Panc1 (cell line): ENCODE measurements around the gene TRPV6. TPM values are rescaled to one million over a fixed set of nuclear protein-coding genes. Genes with fewer than 3 reads are reported as not detected.

ENCODE experiments used
- ATAC-seq: fragments of 200-7000 bp; cut with Tn5 transposase; 2 replicates; pipeline ENCODE4 v1.9.1; 2020; ENCODE audit warnings: mild to moderate bottlenecking, moderate library complexity
- BruUV-seq: library from RNA; stranded (reverse); fragments of 400-500 nt; replicated peaks from 2 replicates; lab custom pipeline; 2021; lab: Mats Ljungman, UMichigan
- CTCF ChIA-PET: fragments of 300-600 bp; sonication (Branson Sonifier 250); formaldehyde crosslinking; loops from one replicate; lab custom pipeline; 2022; ENCODE audit warnings: antibody characterized with exemption; lab: Charles Lee
- POLR2A ChIA-PET: fragments of 300-600 bp; sonication (Branson Sonifier 250); formaldehyde crosslinking; loops from one replicate; lab custom pipeline; 2022; ENCODE audit warnings: antibody characterized with exemption; lab: Charles Lee
- DNase-seq: peaks from one replicate; pipeline ENCODE4 v3.0.0-alpha.2; 2010; ENCODE audit warnings: low read depth, low spot score
- H3K27ac ChIP-seq: 2 replicates; pipeline ENCODE4 v1.5.1; 2011; ENCODE audit warnings: mild to moderate bottlenecking, low read length, inconsistent platforms
- H3K27me3 ChIP-seq: fragments of 200-500 bp; sonication (Bioruptor generic); 2 replicates; pipeline ENCODE4 v1.6.0; 2014; ENCODE audit warnings: low read length, inconsistent platforms; ENCODE audit not compliant: control insufficient read depth, insufficient read depth
- H3K36me3 ChIP-seq: fragments of 200-500 bp; sonication (Bioruptor generic); 2 replicates; pipeline ENCODE4 v1.5.1; 2014; ENCODE audit warnings: inconsistent platforms, mild to moderate bottlenecking, low read length, moderate library complexity; ENCODE audit not compliant: control insufficient read depth, insufficient read depth
- H3K4me1 ChIP-seq: 2 replicates; pipeline ENCODE4 v1.5.1; 2011; ENCODE audit warnings: inconsistent platforms, mild to moderate bottlenecking, low read length, moderate library complexity; ENCODE audit not compliant: control insufficient read depth, insufficient read depth
- H3K4me3 ChIP-seq, 2 experiments: 2 replicates each; pipeline ENCODE4 v1.5.1; 2011 to 2012; ENCODE audit warnings: low read depth in 2 of 2, low read length in 2 of 2, mild to moderate bottlenecking in 2 of 2, inconsistent platforms in 1 of 2, moderate library complexity in 1 of 2
- H3K9me3 ChIP-seq: fragments of 200-500 bp; sonication (Bioruptor generic); 2 replicates; pipeline ENCODE4 v1.5.1; 2014; ENCODE audit warnings: low read depth, mild to moderate bottlenecking, inconsistent platforms, low read length, moderate library complexity; ENCODE audit not compliant: control insufficient read depth, insufficient read depth
- CTCF ChIP-seq: fragments of 450-650 bp; IDR thresholded peaks from 2 replicates; pipeline ENCODE4 v1.5.1; 2017; ENCODE audit warnings: mild to moderate bottlenecking
- POLR2AphosphoS5 ChIP-seq: IDR thresholded peaks from 2 replicates; pipeline ENCODE4 v1.6.1; 2012; ENCODE audit warnings: mild to moderate bottlenecking, low read depth, low read length, moderate library complexity
- SIN3A ChIP-seq: IDR thresholded peaks from 2 replicates; pipeline ENCODE4 v1.6.1; 2012; ENCODE audit warnings: low read depth, mild to moderate bottlenecking, low read length, moderate library complexity, borderline replicate concordance; ENCODE audit not compliant: insufficient read depth
- TCF7L2 ChIP-seq: IDR thresholded peaks from 2 replicates; pipeline ENCODE4 v1.6.1; 2011; ENCODE audit warnings: mild to moderate bottlenecking, low read depth, low read length, inconsistent platforms
- in situ Hi-C: cut with HindIII; loops from 2 replicates; pipeline ENCODE4 v1.10.0; 2016; ENCODE audit warnings: low sequenced_read_pairs, low pct_unique_long_range_greater_than_20kb
- intact Hi-C: fragments of 100-400 bp; cut with micrococcal nuclease; formaldehyde crosslinking; loops from one replicate; pipeline ENCODE4 v1.10.0; 2022; ENCODE audit not compliant: unreplicated experiment
- total RNA-seq: library from RNA; stranded (reverse); gene quantifications from one replicate; pipeline ENCODE4 v1.2.1, GENCODE V29; 2021; ENCODE audit not compliant: unreplicated experiment
- TF ChIP-seq, protein P1 (sequence below), 2 experiments: IDR thresholded peaks; 2 replicates each; pipeline ENCODE4 v1.6.1; 2011 to 2012; ENCODE audit warnings: low read depth in 2 of 2, control low read depth in 1 of 2, low read length in 1 of 2, mild to moderate bottlenecking in 1 of 2, moderate library complexity in 1 of 2; ENCODE audit not compliant: insufficient read depth in 1 of 2

TRPV6 gene
- total RNA-seq, 1 experiment from 2014 or later: not detected

DNA sequence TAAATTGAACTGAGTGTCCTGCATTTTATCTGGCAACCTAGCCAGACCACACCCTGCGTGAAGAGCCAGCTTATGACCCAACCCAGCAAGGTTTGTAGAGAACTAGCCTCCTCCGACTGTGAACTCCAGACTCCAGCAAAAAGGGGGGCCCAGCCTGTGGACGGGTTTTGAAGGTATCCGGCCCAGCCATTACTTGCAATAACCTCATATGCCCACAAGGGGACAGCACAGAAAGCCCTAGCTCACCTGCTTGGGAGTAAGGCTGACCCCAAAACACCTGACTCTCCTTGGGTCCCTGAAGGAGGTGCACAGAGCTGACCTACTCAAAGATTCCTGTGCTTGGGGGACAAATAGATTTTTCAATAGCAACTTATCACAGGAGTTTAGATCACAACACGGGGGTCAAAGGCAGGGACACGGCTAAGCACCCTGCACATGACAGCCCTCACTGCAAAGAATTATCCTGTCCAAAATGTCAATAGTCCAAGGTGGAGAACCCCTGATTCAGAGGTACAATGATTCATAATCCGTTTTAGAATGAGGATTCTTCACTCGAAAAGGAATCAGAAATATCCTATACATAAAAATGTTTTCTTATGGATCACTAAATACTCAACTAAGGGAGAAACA, 4.6 kb downstream of the TRPV6 start:
- intact Hi-C loops: loop anchor here (2.0 kb wide), 1 partner anchor 122 kb away; no protein-coding TSS in a partner anchor
- no peak overlapping the region for H3K4me3 ChIP-seq
- H3K9me3 ChIP-seq: no peaks in the 10 kb centered on the region
- peaks cover 13% of the 10 kb centered on the region for H3K27me3 ChIP-seq
- POLR2A ChIA-PET: no interaction called here
- no peak; the same call in 1 of the 2 replicates for ATAC-seq
- no TSS peak for BruUV-seq
- DNase-seq: peak; percentile 41
- H3K27ac ChIP-seq: no peak overlapping the region
- in situ Hi-C loops: no loop called here
- H3K4me1 ChIP-seq: no peaks in the 10 kb centered on the region
- peak; percentile 84 for TF ChIP-seq CTCF
- no peak for TF ChIP-seq POLR2AphosphoS5
- H3K36me3 ChIP-seq: no peaks in the 10 kb centered on the region
- CTCF ChIA-PET: interaction anchor here (0.5 kb wide), 1 partner anchor 119 kb away, joined by 3 read pairs; no protein-coding TSS in a partner anchor

- intact Hi-C loops (no loop called here), in situ Hi-C loops (no loop called here)
- Histone ChIP-seq H3K27ac (no peak overlapping the region), H3K36me3 (no peaks in the 10 kb centered on the region), H3K4me1 (no peaks in the 10 kb centered on the region), H3K9me3 (no peaks in the 10 kb centered on the region), H3K27me3 (peaks cover 13% of the 10 kb centered on the region), H3K4me3 (no peak overlapping the region)
- no TSS peak for BruUV-seq
- POLR2A ChIA-PET: no interaction called here
- TF ChIP-seq POLR2AphosphoS5 (no peak), CTCF (no peak), SIN3A (no peak), TCF7L2 (no peak)
- TF ChIP-seq, protein P1, sequence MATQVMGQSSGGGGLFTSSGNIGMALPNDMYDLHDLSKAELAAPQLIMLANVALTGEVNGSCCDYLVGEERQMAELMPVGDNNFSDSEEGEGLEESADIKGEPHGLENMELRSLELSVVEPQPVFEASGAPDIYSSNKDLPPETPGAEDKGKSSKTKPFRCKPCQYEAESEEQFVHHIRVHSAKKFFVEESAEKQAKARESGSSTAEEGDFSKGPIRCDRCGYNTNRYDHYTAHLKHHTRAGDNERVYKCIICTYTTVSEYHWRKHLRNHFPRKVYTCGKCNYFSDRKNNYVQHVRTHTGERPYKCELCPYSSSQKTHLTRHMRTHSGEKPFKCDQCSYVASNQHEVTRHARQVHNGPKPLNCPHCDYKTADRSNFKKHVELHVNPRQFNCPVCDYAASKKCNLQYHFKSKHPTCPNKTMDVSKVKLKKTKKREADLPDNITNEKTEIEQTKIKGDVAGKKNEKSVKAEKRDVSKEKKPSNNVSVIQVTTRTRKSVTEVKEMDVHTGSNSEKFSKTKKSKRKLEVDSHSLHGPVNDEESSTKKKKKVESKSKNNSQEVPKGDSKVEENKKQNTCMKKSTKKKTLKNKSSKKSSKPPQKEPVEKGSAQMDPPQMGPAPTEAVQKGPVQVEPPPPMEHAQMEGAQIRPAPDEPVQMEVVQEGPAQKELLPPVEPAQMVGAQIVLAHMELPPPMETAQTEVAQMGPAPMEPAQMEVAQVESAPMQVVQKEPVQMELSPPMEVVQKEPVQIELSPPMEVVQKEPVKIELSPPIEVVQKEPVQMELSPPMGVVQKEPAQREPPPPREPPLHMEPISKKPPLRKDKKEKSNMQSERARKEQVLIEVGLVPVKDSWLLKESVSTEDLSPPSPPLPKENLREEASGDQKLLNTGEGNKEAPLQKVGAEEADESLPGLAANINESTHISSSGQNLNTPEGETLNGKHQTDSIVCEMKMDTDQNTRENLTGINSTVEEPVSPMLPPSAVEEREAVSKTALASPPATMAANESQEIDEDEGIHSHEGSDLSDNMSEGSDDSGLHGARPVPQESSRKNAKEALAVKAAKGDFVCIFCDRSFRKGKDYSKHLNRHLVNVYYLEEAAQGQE (IDR thresholded peaks at IDR 0.05; ENCODE audit: insufficient read depth in 1 of 2, low read depth in 2 of 2, low read length in 1 of 2): no peak
- DNase-seq (no peak), ATAC-seq (no peak)
- CTCF ChIA-PET: no interaction called here
Measured at GRCh38 chr7:142879060-142879459, 6.5 kb downstream of the TRPV6 start.
